HUES6 (cell line): ENCODE data around the gene PGS1.

ENCODE experiments used
- H3K27ac ChIP-seq: 2 replicates; pipeline ENCODE4 v1.7.0; 2013; ENCODE audit warnings: low read depth, mild to moderate bottlenecking, low read length, inconsistent platforms
- H3K27me3 ChIP-seq: 2 replicates; pipeline ENCODE4 v1.6.1; 2013; ENCODE audit warnings: low read length; ENCODE audit not compliant: control insufficient read depth, insufficient read depth
- H3K36me3 ChIP-seq: 2 replicates; pipeline ENCODE4 v1.6.1; 2013; ENCODE audit warnings: low read length; ENCODE audit not compliant: control insufficient read depth, insufficient read depth
- H3K4me1 ChIP-seq: 2 replicates; pipeline ENCODE4 v1.6.1; 2013; ENCODE audit warnings: low read length; ENCODE audit not compliant: control insufficient read depth, insufficient read depth
- H3K4me3 ChIP-seq: 2 replicates; pipeline ENCODE4 v1.5.1; 2013; ENCODE audit warnings: low read depth, low read length
- H3K9ac ChIP-seq: one replicate; pipeline ENCODE4 v1.6.1; 2013; ENCODE audit warnings: mild to moderate bottlenecking, low read length
- H3K9me3 ChIP-seq: 2 replicates; pipeline ENCODE4 v1.6.1; 2013; ENCODE audit warnings: low read depth, low read length; ENCODE audit not compliant: control insufficient read depth, insufficient read depth

PGS1 gene

DNA sequence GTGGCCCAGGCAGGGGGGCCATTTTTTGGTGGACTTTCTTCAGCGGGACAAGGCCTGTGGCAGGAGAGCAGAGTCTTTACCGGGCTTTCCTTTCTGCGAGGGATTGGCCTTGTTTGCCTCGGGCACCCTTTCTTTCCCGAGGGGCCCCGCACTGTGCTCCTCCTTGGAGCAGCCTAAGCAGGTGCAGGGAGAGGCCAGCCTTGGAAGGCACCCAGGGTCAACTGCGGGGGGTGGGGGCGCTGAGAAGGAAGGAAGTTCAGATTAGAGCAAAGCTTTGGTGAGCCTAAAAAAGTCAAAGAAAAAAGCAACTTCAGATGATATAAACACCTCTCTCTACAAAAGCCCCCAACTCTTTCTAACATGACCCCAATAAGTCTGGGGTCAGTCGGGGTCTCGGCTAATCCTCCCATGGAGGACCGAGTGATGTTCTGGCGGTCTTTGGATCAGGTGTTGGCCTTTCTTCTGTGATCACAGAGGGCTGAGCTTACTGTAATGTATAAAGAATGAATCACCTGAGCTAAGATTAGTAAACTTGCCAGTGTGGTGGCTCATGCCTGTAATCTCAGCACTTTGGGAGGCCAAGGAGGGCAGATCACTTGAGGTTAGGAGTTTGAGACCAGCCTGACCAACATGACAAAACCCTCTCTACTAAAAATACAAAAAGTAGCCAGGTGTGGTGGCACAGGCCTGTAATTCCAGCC lies 63.0 kb downstream of the PGS1 start:
- H3K4me1 ChIP-seq = no peaks in the 10 kb centered on the region
- H3K27me3 ChIP-seq = no peaks in the 10 kb centered on the region
- no peaks in the 10 kb centered on the region for H3K9me3 ChIP-seq
- H3K27ac ChIP-seq = no peak overlapping the region
- no peak overlapping the region for H3K4me3 ChIP-seq
- H3K9ac ChIP-seq = no peak overlapping the region
- H3K36me3 ChIP-seq = no peaks in the 10 kb centered on the region

DNA sequence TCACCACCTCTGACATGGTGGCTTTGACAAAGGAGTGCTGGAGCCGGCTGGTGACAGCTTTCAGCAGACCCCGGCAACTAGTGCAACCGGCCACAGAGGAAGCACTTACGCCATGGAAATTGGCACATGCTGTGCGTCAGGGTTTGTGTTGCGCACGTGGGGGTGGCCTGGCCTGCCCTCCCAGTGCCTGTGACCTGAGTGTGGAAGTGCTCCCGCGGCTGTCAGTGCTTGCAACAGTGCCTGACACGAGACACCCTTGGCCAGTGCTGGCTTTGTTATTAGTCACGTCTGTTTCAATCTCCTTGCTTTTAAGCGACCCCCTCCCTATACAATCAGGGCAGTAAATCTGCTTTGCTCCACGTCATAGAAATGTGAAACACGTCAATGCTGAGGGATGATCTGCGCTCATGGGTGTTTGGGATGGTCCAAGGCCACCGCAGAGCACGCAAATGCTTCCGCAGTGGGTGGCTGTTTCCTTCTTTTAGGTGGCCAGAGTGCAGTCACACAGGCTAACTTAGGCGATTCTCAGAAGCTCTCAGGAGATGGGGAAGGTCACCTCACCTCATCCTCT lies 64.3 kb downstream of the PGS1 start:
- Histone ChIP-seq H3K27ac (no peak overlapping the region), H3K27me3 (no peaks in the 10 kb centered on the region), H3K9ac (no peak overlapping the region), H3K4me3 (no peak overlapping the region), H3K36me3 (no peaks in the 10 kb centered on the region), H3K9me3 (no peaks in the 10 kb centered on the region), H3K4me1 (no peaks in the 10 kb centered on the region)

DNA sequence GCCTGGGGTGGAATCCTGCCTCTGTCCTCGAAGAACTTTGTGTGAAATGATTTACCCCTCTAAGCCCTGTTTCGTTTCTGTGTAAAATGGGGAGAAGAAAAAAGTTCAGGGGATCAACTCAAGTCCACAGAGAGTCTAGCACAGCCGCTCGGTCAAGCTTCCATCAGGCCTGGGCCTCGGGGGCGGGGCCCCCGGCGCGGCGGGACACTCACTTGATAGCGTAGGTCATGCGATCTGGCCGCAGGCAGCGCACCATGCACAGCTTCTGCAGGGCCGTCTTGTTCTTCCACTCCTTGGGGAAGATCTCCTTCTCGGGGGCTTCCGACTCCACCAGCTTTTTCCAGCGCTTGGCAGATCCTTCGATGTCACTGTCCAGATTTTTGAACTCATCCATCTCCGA lies 65.9 kb downstream of the PGS1 start:
- H3K4me3 ChIP-seq = no peak overlapping the region
- no peaks in the 10 kb centered on the region for H3K27me3 ChIP-seq
- peaks cover 4% of the 10 kb centered on the region; the same call in 1 of the 2 replicates for H3K9me3 ChIP-seq
- no peak overlapping the region for H3K9ac ChIP-seq
- H3K27ac ChIP-seq = no peak overlapping the region
- H3K36me3 ChIP-seq = no peaks in the 10 kb centered on the region
- no peaks in the 10 kb centered on the region for H3K4me1 ChIP-seq

DNA sequence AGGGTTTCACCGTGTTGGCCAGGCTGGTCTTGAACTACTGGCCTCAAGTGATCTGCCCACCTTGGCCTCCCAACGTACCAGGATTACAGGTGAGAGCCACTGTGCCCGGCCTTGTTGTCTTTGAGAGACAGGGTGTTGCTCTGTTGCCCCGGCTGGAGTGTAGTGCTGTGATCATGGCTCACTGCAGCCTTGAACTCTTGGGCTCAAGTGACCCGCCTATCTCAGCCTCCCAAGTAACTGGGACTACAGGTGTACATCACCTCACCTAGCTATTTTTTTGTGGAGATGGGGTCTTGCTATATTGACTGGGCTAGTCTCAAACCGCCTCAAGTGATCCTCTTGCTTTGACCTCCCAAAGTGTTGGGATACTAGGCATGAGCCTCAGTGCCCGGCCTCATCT lies 68.4 kb downstream of the PGS1 start:
- H3K4me1 ChIP-seq = no peaks in the 10 kb centered on the region
- H3K9me3 ChIP-seq = peaks cover 4% of the 10 kb centered on the region; the same call in 1 of the 2 replicates
- H3K36me3 ChIP-seq = no peaks in the 10 kb centered on the region
- no peaks in the 10 kb centered on the region for H3K27me3 ChIP-seq
- no peak overlapping the region for H3K27ac ChIP-seq
- H3K4me3 ChIP-seq = no peak overlapping the region
- H3K9ac ChIP-seq = no peak overlapping the region

DNA sequence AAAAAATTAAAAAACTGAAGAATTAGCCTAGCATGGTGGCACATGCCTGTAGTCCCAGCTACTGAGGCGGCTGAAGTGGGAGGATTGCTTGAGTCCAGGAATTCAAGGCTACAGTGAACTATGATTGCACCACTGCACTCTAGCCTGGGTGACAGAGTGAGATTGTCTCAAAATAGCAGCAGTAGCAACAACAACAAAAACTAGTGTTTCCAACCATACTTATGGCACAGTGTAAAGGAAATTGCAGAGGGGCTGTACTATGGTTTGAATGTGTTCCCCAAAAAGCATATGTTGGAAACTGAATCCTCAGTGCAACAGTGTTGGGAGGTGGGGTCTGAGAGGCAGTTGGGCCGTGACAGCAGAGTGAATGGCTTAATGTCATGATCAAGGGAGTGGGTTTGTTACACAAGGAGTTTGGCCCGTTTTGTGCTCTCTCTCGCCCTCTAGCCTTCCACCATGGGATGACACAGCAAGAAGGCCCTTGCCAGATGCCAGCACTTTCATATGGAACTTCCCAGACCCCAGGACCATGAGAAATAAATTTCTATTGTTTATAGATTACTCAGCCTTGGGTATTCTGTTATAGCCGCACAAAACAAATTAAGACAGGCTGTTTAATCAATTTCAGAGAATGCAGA lies 70.0 kb downstream of the PGS1 start:
- H3K4me3 ChIP-seq = no peak overlapping the region
- H3K27me3 ChIP-seq = no peaks in the 10 kb centered on the region
- H3K4me1 ChIP-seq = no peaks in the 10 kb centered on the region
- peaks cover 4% of the 10 kb centered on the region; the same call in 1 of the 2 replicates for H3K9me3 ChIP-seq
- H3K36me3 ChIP-seq = no peaks in the 10 kb centered on the region
- H3K9ac ChIP-seq = no peak overlapping the region
- no peak overlapping the region for H3K27ac ChIP-seq

DNA sequence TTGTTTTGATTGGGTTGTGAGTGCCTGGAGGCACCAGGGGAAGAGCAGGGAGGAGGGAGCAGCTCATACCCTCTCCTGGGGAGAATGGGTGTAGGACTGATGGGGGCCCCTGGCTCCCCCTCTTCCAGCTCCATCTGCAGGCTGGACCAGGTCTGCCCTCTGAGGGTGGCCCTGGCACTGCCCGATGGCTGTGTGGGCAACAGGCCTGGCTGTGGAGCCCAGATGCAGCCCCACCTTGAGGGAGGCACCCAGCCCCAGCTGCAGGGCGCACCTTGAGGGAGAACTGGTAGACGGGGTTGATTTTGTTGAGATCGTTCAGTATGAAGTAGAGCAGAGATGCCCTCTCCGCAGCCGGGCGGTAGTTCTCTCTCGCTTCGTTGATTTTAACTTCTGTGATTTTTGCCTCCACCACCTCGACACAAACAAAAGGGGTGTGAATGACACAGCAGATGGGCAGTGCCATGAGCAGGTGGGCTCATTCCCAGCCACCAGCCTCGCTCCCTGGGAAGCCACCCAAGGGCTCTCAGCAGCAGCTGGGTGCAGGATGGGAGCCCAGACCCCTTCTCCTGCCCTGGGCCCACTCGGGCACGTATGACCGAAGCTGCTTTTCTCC lies 71.6 kb downstream of the PGS1 start:
- Histone ChIP-seq H3K27me3 (no peaks in the 10 kb centered on the region), H3K9me3 (peaks cover 4% of the 10 kb centered on the region; the same call in 1 of the 2 replicates), H3K36me3 (no peaks in the 10 kb centered on the region), H3K27ac (no peak overlapping the region), H3K4me3 (no peak overlapping the region), H3K9ac (no peak overlapping the region), H3K4me1 (no peaks in the 10 kb centered on the region)

DNA sequence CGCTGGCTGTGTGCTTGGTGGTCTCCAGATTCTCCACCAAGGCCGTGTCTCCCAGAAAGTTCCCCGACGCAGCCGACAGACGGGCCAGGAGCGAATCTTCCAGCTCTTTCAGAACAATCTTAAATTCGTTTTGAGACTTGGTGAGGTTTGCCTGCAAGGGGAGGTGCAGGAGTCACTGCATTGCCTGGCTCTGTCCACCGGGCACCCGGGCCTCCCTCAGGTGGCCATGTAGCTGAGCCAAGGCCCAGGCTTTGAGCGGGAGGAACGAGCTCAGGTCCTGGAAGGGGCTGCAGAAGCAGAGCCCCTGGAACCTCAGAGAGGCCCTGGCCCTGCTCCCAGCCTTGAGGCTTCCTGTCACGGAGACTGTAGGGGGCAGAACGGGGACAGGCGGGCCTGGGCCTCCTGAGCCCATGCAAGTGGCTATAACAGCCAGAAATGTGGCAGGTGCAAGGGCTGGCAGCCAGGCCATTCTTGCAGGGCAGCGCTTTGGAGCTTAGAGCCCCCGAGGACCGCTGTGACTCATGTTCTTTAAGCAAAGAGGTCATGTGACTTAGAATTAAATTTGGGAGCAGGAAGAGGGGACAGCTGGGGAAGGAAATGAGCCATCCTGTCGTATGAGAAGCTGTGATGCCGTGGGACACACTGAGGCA lies 72.4 kb downstream of the PGS1 start:
- Histone ChIP-seq H3K9me3 (peaks cover 4% of the 10 kb centered on the region; the same call in 1 of the 2 replicates), H3K9ac (no peak overlapping the region), H3K27me3 (no peaks in the 10 kb centered on the region), H3K36me3 (no peaks in the 10 kb centered on the region), H3K4me1 (no peaks in the 10 kb centered on the region), H3K27ac (no peak overlapping the region), H3K4me3 (no peak overlapping the region)

DNA sequence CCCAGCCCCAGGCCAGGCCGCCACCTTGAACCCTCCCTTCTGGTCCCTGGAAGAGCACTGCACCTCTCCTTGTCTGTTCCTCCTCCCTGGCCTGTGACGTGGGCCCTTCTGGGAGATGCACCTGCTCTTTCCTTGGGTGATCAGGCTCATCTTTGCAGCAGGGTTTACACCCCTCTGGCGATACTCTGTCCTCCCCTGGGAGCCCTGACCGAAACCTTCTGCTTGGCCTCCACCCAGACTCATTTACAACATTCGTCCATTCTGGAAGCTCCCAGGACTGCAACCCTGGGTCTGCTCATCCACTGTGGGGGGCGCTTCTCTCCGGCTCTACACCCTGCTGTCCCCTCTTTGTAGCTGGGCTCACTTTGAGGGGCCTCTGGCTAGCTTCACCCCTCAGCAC lies 73.3 kb downstream of the PGS1 start:
- Histone ChIP-seq H3K9ac (no peak overlapping the region), H3K27me3 (no peaks in the 10 kb centered on the region), H3K4me3 (no peak overlapping the region)

DNA sequence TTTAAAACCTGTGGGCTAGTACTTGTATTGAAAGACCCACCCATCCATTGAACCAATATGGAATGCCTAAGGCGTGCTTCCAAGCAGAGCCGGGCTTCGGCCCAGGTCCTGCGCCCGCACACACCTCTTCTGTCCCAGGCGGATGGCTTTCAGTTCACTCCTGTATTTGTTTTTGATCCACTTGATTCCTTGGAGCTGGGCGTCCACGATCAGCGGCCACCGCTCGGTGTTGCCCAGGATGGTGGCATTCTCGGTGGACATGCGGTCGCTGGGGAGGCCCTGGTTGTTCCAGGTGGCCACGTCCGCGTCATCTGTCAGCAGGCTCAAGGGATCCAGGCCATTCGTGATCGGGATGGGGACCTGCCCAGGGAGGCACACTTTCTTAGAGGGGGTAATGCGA lies 75.9 kb downstream of the PGS1 start:
- Histone ChIP-seq H3K27me3 (no peaks in the 10 kb centered on the region), H3K9ac (no peak overlapping the region), H3K9me3 (no peaks in the 10 kb centered on the region), H3K4me1 (no peaks in the 10 kb centered on the region), H3K27ac (no peak overlapping the region), H3K4me3 (no peak overlapping the region), H3K36me3 (no peaks in the 10 kb centered on the region)

More for the DNA sequence above, 73.3 kb downstream of the PGS1 start:
- Histone ChIP-seq H3K4me1 (no peaks in the 10 kb centered on the region), H3K27ac (no peak overlapping the region), H3K36me3 (no peaks in the 10 kb centered on the region), H3K9me3 (peaks cover 4% of the 10 kb centered on the region; the same call in 1 of the 2 replicates)

DNA sequence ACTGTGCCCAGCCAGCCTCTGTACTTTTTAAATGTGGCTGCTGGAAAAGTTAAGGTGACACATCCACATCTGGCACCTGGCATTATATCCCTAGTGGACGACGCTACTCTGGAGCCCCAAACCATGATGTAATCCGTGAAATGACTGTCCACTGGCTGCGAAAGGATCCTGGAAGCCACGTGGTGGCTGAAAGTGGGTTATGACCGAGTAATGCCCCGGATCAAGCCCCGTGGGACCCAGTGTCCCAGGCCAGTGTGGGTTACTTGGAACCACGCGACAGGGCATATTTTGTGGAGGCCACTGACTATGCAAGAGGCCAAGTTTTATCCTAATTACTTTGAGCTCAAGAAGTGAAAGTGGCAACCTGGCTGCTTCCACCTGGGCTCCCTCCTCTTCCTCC lies 79.6 kb downstream of the PGS1 start:
- Histone ChIP-seq H3K9me3 (no peaks in the 10 kb centered on the region), H3K4me1 (no peaks in the 10 kb centered on the region; the same call in 1 of the 2 replicates), H3K27me3 (no peaks in the 10 kb centered on the region)

More for the DNA sequence above, 79.6 kb downstream of the PGS1 start:
- H3K4me3 ChIP-seq = no peak overlapping the region
- no peak overlapping the region for H3K9ac ChIP-seq
- H3K27ac ChIP-seq = no peak overlapping the region
- H3K36me3 ChIP-seq = no peaks in the 10 kb centered on the region
